ENCODE data around the gene KCND3.

- TF ChIP-seq CTCF (IDR thresholded peaks at IDR 0.05) (no peak), ZFX (IDR thresholded peaks at IDR 0.05; ENCODE audit: borderline replicate concordance) (no peak)
Observed at GRCh38 chr1:111811891-111812290, 177.6 kb downstream of the KCND3 start.

Data from 22Rv1 (cell line).